Activated CD4-positive, alpha-beta T cell treated with anti-CD3 and anti-CD28 coated beads, Interleukin-2, Interleukin-4, amounts not matched to agents 100 ng/mL and 50 ng/mL, durations not matched to agents 16 hours and 8 hours (primary cell): Measurements from ENCODE around the gene IL24.

Experiments
- DNase-seq: peaks from one replicate; pipeline ENCODE4 v3.0.0-alpha.2; 2020; ENCODE audit warnings: low spot score

Gene IL24

GRCh38 chr1:206880314-206880713 is 16.9 kb upstream of the IL24 start:
- no peak for DNase-seq

GRCh38 chr1:206882555-206882954 is 14.7 kb upstream of the IL24 start:
- DNase-seq = no peak

GRCh38 chr1:206883160-206883559 is 14.1 kb upstream of the IL24 start:
- no peak for DNase-seq

GRCh38 chr1:206883876-206884275 is 13.4 kb upstream of the IL24 start:
- DNase-seq = no peak

- DNase-seq = no peak
These were observed 11.7 kb upstream of the IL24 start for GRCh38 chr1:206885341-206886060.

GRCh38 chr1:206886831-206887230 is 10.4 kb upstream of the IL24 start:
- DNase-seq = no peak

GRCh38 chr1:206887701-206888100 is 9.5 kb upstream of the IL24 start:
- no peak for DNase-seq

GRCh38 chr1:206890125-206891060 is 6.8 kb upstream of the IL24 start:
- no peak for DNase-seq

GRCh38 chr1:206891412-206891811 is 5.8 kb upstream of the IL24 start:
- no peak for DNase-seq

- DNase-seq = no peak
These were observed 4.8 kb upstream of the IL24 start for GRCh38 chr1:206892351-206892984.

GRCh38 chr1:206893380-206893779 is 3.9 kb upstream of the IL24 start:
- no peak for DNase-seq

GRCh38 chr1:206895325-206895724 is 1.9 kb upstream of the IL24 start:
- no peak for DNase-seq

- DNase-seq = no peak
These were observed 1.4 kb upstream of the IL24 start for GRCh38 chr1:206895837-206896242.

- DNase-seq = no peak
These were observed 982 bp upstream of the IL24 start for GRCh38 chr1:206896261-206896660.

- DNase-seq = no peak
These were observed 1.1 kb downstream of the IL24 start for GRCh38 chr1:206898089-206898914.

- DNase-seq = no peak
These were observed 1.7 kb downstream of the IL24 start for GRCh38 chr1:206898915-206899431.

GRCh38 chr1:206899717-206900116 is 2.5 kb downstream of the IL24 start:
- no peak for DNase-seq

GRCh38 chr1:206900149-206900548 is 2.9 kb downstream of the IL24 start:
- DNase-seq = no peak

- no peak for DNase-seq
These were observed 4.7 kb downstream of the IL24 start for GRCh38 chr1:206901944-206902343.

- DNase-seq = no peak
These were observed 5.5 kb downstream of the IL24 start for GRCh38 chr1:206902702-206903101.

GRCh38 chr1:206903687-206904086 is 6.4 kb downstream of the IL24 start:
- no peak for DNase-seq
